ES-I3 (cell line): Measurements from ENCODE around the gene CFAP90.
A peak's percentile ranks its signal among the peaks of the same experiment; 100 is the strongest.

Experiments used
- H3K36me3 ChIP-seq: 2 replicates; pipeline ENCODE4 v1.6.1; 2013; ENCODE audit warnings: mild to moderate bottlenecking, low read length, control low read depth, moderate library complexity; ENCODE audit not compliant: insufficient read depth
- H3K4me1 ChIP-seq: 2 replicates; pipeline ENCODE4 v1.6.1; 2013; ENCODE audit warnings: mild to moderate bottlenecking, control low read depth, low read length; ENCODE audit not compliant: insufficient read depth
- H3K9ac ChIP-seq: 2 replicates; pipeline ENCODE4 v1.6.1; 2013; ENCODE audit warnings: low read depth, mild to moderate bottlenecking, low read length, moderate library complexity
- H3K9me3 ChIP-seq: 2 replicates; pipeline ENCODE4 v1.6.1; 2013; ENCODE audit warnings: mild to moderate bottlenecking, low read length, moderate library complexity; ENCODE audit not compliant: control insufficient read depth, insufficient read depth

Gene CFAP90

DNA sequence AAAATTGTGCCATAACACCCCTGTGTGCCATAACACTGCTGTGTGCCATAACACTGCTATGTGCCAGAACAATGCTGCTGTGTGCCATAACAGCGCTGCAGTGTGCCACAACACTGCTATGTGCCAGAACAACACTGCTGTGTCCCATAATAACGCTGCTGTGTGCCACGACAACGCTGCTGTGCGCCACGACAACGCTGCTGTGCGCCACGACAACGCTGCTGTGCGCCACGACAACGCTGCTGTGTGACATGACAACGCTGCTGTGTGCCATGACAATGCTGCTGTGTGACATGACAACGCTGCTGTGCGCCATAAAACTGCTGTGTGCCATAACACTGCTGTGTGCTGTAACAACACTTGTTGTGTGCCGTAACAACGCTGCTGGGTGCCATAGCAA lies 25.9 kb downstream of the CFAP90 start:
- peaks cover 4% of the 10 kb centered on the region; the same call in 1 of the 2 replicates for H3K36me3 ChIP-seq
- H3K9me3 ChIP-seq, result no peaks in the 10 kb centered on the region
- no peaks in the 10 kb centered on the region for H3K4me1 ChIP-seq
- no peak overlapping the region for H3K9ac ChIP-seq

GRCh38 chr5:7823594-7823993 lies 27.3 kb downstream of the CFAP90 start:
- H3K9me3 ChIP-seq, result no peaks in the 10 kb centered on the region
- no peaks in the 10 kb centered on the region for H3K4me1 ChIP-seq
- H3K9ac ChIP-seq, result no peak overlapping the region
- H3K36me3 ChIP-seq, result peaks cover 4% of the 10 kb centered on the region; the same call in 1 of the 2 replicates

DNA sequence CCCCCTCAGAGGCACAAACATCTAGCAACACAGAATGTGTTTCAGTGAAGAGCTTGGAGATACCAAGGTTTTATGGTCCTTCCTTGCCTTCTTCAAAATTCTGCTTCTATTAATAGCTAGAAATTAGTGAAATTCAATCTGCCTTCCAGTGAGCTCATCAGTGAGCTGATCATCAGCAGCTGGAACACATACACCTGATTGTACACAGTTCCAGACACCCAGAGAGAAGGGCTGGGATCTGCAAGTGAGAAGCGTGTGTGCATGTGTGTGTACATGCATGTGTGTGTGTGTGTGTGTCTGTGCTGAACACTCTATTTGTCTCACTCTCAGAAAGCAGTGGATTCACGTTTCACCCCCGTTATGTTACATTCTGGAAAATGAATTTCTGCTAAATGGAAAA lies 28.5 kb downstream of the CFAP90 start:
- peaks cover 4% of the 10 kb centered on the region; the same call in 1 of the 2 replicates for H3K36me3 ChIP-seq
- H3K4me1 ChIP-seq, result no peaks in the 10 kb centered on the region
- no peaks in the 10 kb centered on the region for H3K9me3 ChIP-seq
- H3K9ac ChIP-seq, result no peak overlapping the region

- peaks cover 19% of the 10 kb centered on the region for H3K4me1 ChIP-seq
- H3K9me3 ChIP-seq, result no peaks in the 10 kb centered on the region
- H3K36me3 ChIP-seq, result peaks cover 4% of the 10 kb centered on the region
- no peak overlapping the region for H3K9ac ChIP-seq
Observed at GRCh38 chr5:7816535-7816901, 34.4 kb downstream of the CFAP90 start.

GRCh38 chr5:7815892-7816534 lies 34.9 kb downstream of the CFAP90 start:
- peak overlapping the region; percentile 23; the same call in 1 of the 2 replicates for H3K9ac ChIP-seq
- H3K36me3 ChIP-seq, result peaks cover 2% of the 10 kb centered on the region

DNA sequence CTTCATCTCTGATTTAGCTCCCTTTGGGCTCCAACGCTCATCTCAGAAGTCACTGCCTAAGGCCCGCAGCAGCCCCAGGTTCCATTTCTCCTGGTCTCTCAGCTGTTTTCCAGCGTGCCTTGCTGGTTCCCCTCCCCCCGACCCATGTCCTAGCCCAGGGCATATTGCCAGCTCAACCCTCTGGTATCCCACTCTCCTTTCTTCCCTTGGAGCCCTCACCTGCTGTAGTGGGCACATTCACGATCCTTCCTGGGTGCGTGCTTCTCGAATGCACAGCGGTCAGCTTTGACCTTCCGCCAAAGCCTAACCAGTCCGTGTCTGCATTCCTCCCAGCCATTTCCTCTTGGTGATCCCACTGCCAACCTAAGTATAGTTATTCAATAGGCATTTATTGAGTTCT lies 36.1 kb downstream of the CFAP90 start:
- H3K9me3 ChIP-seq, result no peaks in the 10 kb centered on the region
- no peaks in the 10 kb centered on the region; the same call in 1 of the 2 replicates for H3K36me3 ChIP-seq
- no peak overlapping the region for H3K9ac ChIP-seq
- peaks cover 19% of the 10 kb centered on the region for H3K4me1 ChIP-seq

More at GRCh38 chr5:7815892-7816534, 34.9 kb downstream of the CFAP90 start:
- peaks cover 19% of the 10 kb centered on the region for H3K4me1 ChIP-seq
- H3K9me3 ChIP-seq, result no peaks in the 10 kb centered on the region

GRCh38 chr5:7813576-7813975 lies 37.4 kb downstream of the CFAP90 start:
- H3K4me1 ChIP-seq, result peaks cover 19% of the 10 kb centered on the region
- H3K9ac ChIP-seq, result no peak overlapping the region
- H3K36me3 ChIP-seq, result no peaks in the 10 kb centered on the region; the same call in 1 of the 2 replicates
- H3K9me3 ChIP-seq, result no peaks in the 10 kb centered on the region

- H3K36me3 ChIP-seq, result no peaks in the 10 kb centered on the region; the same call in 1 of the 2 replicates
- peaks cover 19% of the 10 kb centered on the region for H3K4me1 ChIP-seq
- no peak overlapping the region for H3K9ac ChIP-seq
- H3K9me3 ChIP-seq, result no peaks in the 10 kb centered on the region
Observed at GRCh38 chr5:7813007-7813406, 37.9 kb downstream of the CFAP90 start.

DNA sequence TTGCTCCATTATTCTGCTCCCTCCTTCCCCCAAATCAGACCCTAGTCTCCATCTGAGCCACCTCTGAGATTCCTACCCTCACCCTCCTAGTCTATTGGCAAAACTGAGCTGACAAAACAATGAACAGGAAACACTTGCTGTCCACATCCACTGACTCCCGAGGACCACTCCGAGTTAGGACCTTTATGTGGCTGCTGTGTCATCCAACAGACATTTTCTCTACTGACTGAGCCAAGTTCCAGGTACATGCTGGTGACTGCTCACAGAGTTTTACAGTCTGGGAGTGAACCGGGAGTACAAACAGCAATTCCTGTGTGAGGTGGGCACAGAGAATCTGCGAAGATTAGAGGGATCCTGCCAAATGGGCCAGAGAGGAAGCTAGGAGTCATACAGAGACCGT lies 39.2 kb downstream of the CFAP90 start:
- no peaks in the 10 kb centered on the region; the same call in 1 of the 2 replicates for H3K36me3 ChIP-seq

DNA sequence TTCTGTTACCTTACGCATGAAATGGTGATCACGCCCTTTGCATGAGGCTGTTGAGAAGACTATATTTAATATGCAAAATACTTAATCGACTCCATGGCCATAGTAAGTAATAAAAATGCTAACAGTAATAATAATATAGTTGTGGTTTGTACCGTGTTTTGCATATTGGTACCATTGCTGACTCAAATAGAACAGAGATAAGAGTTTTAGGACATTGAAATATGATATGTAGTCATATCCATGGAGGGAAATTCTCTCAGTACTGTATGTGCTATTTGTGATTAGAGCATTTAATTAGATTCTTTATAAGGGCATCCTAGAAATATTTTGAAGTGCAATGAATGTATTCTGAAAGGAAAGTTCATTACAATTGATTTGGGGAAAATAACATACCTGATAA lies 41.9 kb downstream of the CFAP90 start:
- no peaks in the 10 kb centered on the region for H3K4me1 ChIP-seq
- H3K9ac ChIP-seq, result no peak overlapping the region
- peaks cover 17% of the 10 kb centered on the region for H3K36me3 ChIP-seq
- H3K9me3 ChIP-seq, result no peaks in the 10 kb centered on the region

More for the DNA sequence above, 39.2 kb downstream of the CFAP90 start:
- Histone ChIP-seq H3K9me3 (no peaks in the 10 kb centered on the region), H3K4me1 (peaks cover 18% of the 10 kb centered on the region), H3K9ac (no peak overlapping the region)

DNA sequence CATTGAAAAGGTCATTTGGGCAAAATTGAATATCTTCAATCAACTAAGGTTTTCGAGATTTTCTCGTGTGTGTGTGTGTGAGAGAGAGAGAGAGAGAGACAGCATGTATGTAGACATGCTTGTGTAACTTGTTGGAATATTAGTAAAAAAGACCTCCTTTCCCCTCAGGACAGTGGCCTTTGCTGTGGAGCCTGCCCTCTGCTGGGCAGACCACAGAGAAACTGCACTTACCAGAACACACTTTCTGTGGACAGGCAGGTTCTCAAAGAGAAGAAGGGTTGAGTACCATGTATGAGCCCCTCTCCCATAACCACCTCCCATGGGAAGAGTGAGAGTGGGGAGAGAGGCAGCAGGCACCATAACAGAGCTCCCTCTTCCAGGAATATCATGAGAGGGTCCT lies 45.6 kb downstream of the CFAP90 start:
- Histone ChIP-seq H3K9me3 (no peaks in the 10 kb centered on the region), H3K9ac (no peak overlapping the region), H3K4me1 (no peaks in the 10 kb centered on the region), H3K36me3 (peaks cover 19% of the 10 kb centered on the region)

GRCh38 chr5:7803937-7804336 lies 47.0 kb downstream of the CFAP90 start:
- H3K4me1 ChIP-seq, result no peaks in the 10 kb centered on the region
- no peak overlapping the region for H3K9ac ChIP-seq
- no peaks in the 10 kb centered on the region for H3K9me3 ChIP-seq
- H3K36me3 ChIP-seq, result peaks cover 23% of the 10 kb centered on the region

DNA sequence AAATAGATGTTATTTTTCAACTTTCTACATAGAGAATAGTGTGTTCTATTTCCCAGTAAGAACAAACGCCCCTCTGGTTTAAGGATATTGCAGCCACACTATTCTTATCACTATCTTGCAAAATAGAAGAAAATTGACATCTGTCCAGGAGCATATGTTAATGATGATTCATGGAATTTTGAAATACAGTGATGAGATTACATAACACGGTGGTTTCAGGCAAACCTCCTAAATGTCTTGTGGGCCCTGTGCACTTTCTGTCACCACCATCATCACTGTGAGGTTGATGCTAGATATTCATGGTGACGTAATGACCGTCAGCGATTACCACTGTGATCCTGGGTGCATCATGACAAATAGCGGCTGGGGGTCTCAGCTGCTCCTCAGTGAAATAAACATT lies 48.1 kb downstream of the CFAP90 start:
- Histone ChIP-seq H3K9ac (no peak overlapping the region), H3K9me3 (no peaks in the 10 kb centered on the region), H3K4me1 (no peaks in the 10 kb centered on the region), H3K36me3 (peaks cover 23% of the 10 kb centered on the region)

DNA sequence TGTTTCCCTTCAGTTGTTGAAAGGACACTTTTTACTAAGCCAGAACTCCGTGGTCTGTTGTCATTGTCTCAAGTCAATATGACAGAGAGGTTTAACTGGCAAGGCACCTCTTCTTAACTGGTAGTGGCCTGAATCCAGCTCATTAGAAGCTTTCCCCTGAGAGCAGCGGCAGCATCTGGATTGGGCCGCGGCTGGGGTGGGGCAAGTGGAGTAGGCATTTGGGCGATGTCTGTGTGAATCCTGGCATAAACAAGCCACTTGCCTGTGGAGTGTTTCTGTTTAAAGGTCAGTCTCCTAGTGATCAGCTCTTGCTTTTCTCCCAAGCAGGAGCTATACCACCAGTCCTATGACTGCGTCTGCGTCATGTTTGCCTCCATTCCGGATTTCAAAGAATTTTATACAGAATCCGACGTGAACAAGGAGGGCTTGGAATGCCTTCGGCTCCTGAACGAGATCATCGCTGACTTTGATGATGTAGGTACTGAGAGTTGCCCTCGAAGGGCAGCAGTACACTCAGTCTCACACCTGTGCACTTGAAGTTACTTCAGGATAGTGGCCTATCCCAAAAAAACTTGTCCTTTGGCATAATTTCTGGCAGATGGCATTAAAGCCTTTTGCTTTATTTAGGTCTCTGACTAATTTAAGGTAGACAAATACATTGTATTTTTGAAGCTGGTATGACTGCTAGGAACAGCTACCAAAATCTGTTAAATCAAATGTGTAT lies 48.9 kb downstream of the CFAP90 start:
- Histone ChIP-seq H3K4me1 (no peaks in the 10 kb centered on the region), H3K9ac (no peak overlapping the region), H3K9me3 (no peaks in the 10 kb centered on the region), H3K36me3 (peaks cover 23% of the 10 kb centered on the region)

DNA sequence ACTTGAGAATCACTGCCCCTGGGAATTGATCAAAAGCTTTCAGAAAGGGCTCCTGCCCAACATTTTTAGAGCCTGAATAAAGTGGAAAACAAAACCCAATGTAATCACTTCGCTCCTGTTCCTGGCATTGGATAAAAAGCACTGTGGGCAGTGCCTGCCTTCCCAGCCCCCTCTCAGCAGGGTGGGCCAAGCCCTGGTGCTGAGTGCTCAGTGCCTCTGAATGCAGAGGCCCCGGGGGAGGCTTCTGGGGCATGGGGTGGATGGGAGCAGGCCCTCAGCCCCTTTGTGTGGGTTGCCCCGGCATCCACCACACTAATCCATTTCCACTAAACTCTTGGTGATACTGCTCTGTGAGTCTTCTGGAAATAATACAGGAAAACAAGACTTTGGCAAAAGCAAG lies 55.6 kb downstream of the CFAP90 start:
- 0 out of 2 replicates have a peak, but pooled peaks cover 2% of the 10 kb centered on the region for H3K4me1 ChIP-seq
- H3K9me3 ChIP-seq, result no peaks in the 10 kb centered on the region
- H3K36me3 ChIP-seq, result peaks cover 4% of the 10 kb centered on the region; the same call in 1 of the 2 replicates
- no peak overlapping the region for H3K9ac ChIP-seq
